BJ (cell line): ENCODE results near the gene RNF183. TPM values are rescaled to one million over a fixed set of nuclear protein-coding genes. Genes with fewer than 3 reads are reported as not detected.
A peak's percentile ranks its signal among the peaks of the same experiment; 100 is the strongest.

ENCODE experiments used
- CTCF ChIA-PET: fragments of 350-600 bp; formaldehyde crosslinking; extraction: SDS; loops from one replicate; lab custom pipeline; 2021; ENCODE audit warnings: antibody characterized with exemption, inconsistent platforms; lab: Yijun Ruan, JAX
- POLR2A ChIA-PET: fragments of 300-600 bp; sonication (Branson Sonifier 250); formaldehyde crosslinking; extraction: SDS; loops from one replicate; lab custom pipeline; 2021; ENCODE audit warnings: antibody characterized with exemption; lab: Charles Lee
- DNase-seq: peaks from one replicate; pipeline ENCODE4 v3.0.0-alpha.2; 2011; ENCODE audit warnings: low read depth
- H3K27me3 ChIP-seq: 2 replicates; pipeline ENCODE4 v1.6.0; 2011; ENCODE audit warnings: low read length; ENCODE audit not compliant: control insufficient read depth, insufficient read depth
- H3K36me3 ChIP-seq: 2 replicates; pipeline ENCODE4 v1.5.1; 2011; ENCODE audit warnings: low read length; ENCODE audit not compliant: control insufficient read depth, insufficient read depth
- H3K4me3 ChIP-seq: 2 replicates; pipeline ENCODE4 v1.5.1; 2011; ENCODE audit warnings: low read depth, mild to moderate bottlenecking, control low read depth, low read length
- polyA plus RNA-seq: library from polyadenylated mRNA; depleted of rRNA; stranded (reverse); fragments of >200 nt; gene quantifications from 2 replicates; pipeline ENCODE4 v1.2.3, GENCODE V29; 2011
- TF ChIP-seq, protein P1 (sequence below): IDR thresholded peaks from 2 replicates; pipeline ENCODE4 v1.5.1; 2011; ENCODE audit warnings: low read depth, mild to moderate bottlenecking, control low read depth, inconsistent platforms, low read length, moderate library complexity; ENCODE audit not compliant: insufficient read depth

Gene RNF183
- polyA plus RNA-seq, 1 experiment: not detected

DNA sequence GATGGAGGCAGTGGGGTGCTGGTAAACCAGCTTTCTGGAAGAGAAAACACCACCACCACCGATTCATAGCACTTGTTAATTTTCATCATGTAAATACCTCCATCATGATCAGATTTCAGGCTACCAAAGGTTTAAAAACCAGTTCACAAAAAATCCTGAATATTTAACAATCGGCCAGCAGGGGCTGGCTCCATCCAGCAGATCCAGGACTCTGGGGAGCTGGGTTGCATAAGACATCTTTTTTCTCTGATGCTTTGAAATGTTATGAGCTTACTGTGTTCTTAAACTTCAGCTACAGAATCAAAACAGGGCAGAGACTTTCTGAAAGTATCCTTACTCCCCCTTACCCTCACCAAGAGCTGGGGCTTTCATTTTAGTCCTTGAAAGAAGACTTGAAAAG lies 14.6 kb upstream of the RNF183 start:
- TF ChIP-seq, protein P1, sequence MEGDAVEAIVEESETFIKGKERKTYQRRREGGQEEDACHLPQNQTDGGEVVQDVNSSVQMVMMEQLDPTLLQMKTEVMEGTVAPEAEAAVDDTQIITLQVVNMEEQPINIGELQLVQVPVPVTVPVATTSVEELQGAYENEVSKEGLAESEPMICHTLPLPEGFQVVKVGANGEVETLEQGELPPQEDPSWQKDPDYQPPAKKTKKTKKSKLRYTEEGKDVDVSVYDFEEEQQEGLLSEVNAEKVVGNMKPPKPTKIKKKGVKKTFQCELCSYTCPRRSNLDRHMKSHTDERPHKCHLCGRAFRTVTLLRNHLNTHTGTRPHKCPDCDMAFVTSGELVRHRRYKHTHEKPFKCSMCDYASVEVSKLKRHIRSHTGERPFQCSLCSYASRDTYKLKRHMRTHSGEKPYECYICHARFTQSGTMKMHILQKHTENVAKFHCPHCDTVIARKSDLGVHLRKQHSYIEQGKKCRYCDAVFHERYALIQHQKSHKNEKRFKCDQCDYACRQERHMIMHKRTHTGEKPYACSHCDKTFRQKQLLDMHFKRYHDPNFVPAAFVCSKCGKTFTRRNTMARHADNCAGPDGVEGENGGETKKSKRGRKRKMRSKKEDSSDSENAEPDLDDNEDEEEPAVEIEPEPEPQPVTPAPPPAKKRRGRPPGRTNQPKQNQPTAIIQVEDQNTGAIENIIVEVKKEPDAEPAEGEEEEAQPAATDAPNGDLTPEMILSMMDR: no peak
- POLR2A ChIA-PET: no interaction called here
- Histone ChIP-seq H3K4me3 (no peak overlapping the region), H3K27me3 (no peaks in the 10 kb centered on the region), H3K36me3 (no peaks in the 10 kb centered on the region)
- no peak for DNase-seq
- CTCF ChIA-PET: interaction anchor here (0.7 to 1.4 kb wide), 4 partner anchors 9 to 18 kb away, joined by 3 to 6 read pairs (median 4); no protein-coding TSS in a partner anchor

DNA sequence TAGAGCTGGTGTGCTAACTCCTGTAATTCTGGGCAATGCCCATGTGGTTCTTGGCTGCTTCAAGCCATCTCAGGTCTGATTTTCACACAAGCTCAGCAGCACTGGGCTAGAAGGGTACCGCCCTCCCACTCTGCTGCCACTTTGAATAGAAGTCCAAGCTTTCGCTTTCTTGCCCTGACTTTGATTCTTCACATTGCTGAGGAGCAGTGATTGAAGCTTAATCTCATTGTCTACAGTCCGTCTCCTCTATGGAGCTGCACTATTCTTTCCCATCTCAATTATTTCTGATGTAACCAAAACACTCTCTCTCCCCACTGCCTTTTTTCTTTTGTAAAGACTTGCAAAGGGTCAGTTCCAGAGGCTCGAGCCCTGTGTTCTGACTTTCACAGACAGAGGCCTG lies 12.9 kb upstream of the RNF183 start:
- no peak for DNase-seq
- TF ChIP-seq, protein P1: no peak
- Histone ChIP-seq H3K36me3 (no peaks in the 10 kb centered on the region), H3K4me3 (no peak overlapping the region), H3K27me3 (no peaks in the 10 kb centered on the region)
- CTCF ChIA-PET: no interaction called here
- POLR2A ChIA-PET: no interaction called here

- no peak overlapping the region for H3K4me3 ChIP-seq
- DNase-seq: no peak
- ChIA-PET POLR2A (no interaction called here), CTCF (no interaction called here)
- H3K36me3 ChIP-seq: no peaks in the 10 kb centered on the region
- no peaks in the 10 kb centered on the region for H3K27me3 ChIP-seq
- TF ChIP-seq, protein P1: no peak
These were observed 12.1 kb upstream of the RNF183 start for GRCh38 chr9:113315231-113315630.

DNA sequence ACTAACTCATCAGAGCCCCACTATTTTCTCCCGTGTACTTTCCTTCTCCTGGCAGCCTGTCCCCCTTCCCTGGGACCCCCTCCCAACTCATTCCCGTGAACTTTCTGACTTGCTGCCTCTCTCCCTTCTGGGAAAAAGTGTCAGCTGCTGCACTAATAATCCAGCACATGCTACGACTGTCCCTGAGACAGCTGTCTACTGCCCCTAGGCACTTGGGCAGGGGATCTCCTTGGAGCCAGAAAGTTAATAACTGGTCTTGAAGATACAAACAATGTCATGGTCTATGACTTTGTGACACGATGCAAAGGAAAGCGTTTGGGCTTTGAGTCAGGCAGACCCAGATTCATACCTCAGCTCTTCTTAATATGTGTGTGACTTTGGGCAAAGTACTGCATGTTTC lies 10.1 kb upstream of the RNF183 start:
- no peak for DNase-seq
- Histone ChIP-seq H3K27me3 (no peaks in the 10 kb centered on the region), H3K4me3 (no peak overlapping the region), H3K36me3 (no peaks in the 10 kb centered on the region)
- ChIA-PET POLR2A (no interaction called here), CTCF (interaction anchor here (7.6 kb wide), 1 partner anchor 90 kb away, joined by 74 read pairs; the partner anchor contains the start of gene ALAD)
- TF ChIP-seq, protein P1: no peak

- CTCF ChIA-PET: interaction anchor here (0.8 to 7.6 kb wide), 5 partner anchors 11 to 343 kb away, joined by 3 to 74 read pairs (median 3); partner anchors contain the start of gene ALAD
- TF ChIP-seq, protein P1: no peak
- no peaks in the 10 kb centered on the region for H3K27me3 ChIP-seq
- no peaks in the 10 kb centered on the region for H3K36me3 ChIP-seq
- no peak overlapping the region for H3K4me3 ChIP-seq
- DNase-seq: peak; percentile 31
- POLR2A ChIA-PET: interaction anchor here (0.9 to 1.1 kb wide), 3 partner anchors 42 to 98 kb away, joined by 3 to 4 read pairs (median 3); partner anchors contain the start of genes ALAD, C9orf43 and POLE3
These were observed 8.8 kb upstream of the RNF183 start for GRCh38 chr9:113311961-113312360.
